NCI-H1105 (cell line): Measurements from ENCODE around the gene CRISPLD2.

Experiments used
- DNase-seq: peaks from one replicate; lab custom pipeline; 2025; lab: John Stamatoyannopoulos, UW

Gene CRISPLD2

GRCh38 chr16:84819644-84820304, at the start of gene CRISPLD2:
Gene CRISPLD2 (plus strand): TSS chr16:84819985. CDS start chr16:84838496, 18,511 bp downstream.
- peak; percentile 78 for DNase-seq

DNA sequence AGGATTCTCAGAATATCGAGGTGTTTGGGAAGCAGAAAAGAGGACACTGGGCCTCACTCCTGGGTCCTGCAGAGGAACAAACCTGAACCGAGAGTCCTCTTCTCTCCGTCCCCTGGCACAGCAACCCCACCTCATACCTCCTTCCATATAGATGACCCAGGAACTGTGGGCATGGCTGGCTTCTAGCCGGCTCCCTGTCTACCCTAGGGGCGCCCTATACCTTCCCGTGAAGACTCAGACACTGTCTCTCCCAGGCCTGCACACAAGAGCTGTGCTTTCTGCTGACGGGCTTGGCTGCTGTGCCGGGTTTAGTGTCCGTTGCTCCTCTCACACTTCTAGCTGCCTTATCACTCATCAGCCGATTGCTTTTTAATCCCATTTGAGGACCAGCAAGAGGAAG, 46.5 kb upstream of the CRISPLD2 start:
- no peak for DNase-seq

GRCh38 chr16:84774810-84775209, 45.0 kb upstream of the CRISPLD2 start:
- DNase-seq: no peak

DNA sequence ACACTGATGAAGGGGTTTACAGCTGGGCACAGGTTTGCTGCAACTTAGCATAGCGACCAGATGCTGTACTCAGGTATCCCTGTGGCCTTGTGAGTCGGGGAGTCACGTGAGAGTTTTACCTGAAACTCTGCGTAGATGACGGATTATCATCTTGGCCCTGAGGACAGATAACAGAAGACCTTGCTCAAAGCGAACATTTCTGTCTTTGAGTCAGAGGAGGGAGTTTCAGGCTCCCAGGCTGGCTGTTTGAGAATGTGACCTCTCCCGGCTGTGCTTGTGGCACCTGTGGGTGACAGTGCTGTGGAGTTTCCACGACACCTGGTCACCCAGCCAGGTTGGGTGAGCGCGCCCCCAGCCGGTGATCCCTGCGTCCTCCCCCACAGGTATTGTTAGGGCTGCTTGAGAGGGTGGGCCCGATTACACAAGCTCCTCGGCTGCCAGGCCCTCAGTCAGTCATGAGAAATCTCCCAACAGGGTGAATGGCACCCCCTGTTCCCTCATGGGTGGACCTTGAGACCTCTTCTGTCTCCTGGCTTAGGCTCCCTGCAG, 44.4 kb upstream of the CRISPLD2 start:
- DNase-seq: no peak

DNA sequence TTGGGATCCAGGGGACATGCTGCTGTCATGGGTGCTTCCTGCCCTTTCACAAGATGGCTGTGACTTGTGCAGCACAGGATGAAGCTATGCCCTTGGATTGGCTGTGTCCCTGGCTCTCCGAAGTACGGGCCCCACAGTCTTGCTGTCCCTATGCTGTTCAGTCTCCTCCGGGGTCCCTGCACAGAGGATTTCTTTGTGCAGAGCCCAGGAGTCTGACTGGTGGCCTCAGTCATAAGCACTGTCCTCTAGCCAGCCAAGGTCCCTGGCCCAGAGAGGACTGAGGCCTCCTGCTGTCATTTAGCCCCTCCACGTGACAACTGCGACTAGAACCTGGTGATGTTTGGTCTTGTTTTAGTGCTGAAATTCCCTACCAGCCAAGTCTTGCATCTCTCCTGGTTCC, 42.4 kb upstream of the CRISPLD2 start:
- DNase-seq: no peak

DNA sequence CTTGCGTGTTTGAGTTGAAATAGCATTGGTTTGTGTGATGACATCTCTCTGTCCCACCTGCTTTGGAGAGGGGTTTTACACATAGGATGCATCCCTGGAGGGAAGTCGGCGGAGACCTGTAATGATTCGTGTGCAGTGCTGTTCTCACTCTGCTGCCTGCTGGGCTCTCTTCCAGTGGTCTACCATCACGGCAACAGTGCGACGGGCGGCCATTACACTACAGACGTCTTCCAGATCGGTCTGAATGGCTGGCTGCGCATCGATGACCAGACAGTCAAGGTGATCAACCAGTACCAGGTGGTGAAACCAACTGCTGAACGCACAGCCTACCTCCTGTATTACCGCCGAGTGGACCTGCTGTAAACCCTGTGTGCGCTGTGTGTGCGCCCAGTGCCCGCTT, 41.1 kb upstream of the CRISPLD2 start:
- no peak for DNase-seq

GRCh38 chr16:84780063-84780462, 39.7 kb upstream of the CRISPLD2 start:
- no peak for DNase-seq

- DNase-seq: no peak
Observed at GRCh38 chr16:84780544-84781376, 39.0 kb upstream of the CRISPLD2 start.

- DNase-seq: no peak
Observed at GRCh38 chr16:84782846-84783245, 36.9 kb upstream of the CRISPLD2 start.

DNA sequence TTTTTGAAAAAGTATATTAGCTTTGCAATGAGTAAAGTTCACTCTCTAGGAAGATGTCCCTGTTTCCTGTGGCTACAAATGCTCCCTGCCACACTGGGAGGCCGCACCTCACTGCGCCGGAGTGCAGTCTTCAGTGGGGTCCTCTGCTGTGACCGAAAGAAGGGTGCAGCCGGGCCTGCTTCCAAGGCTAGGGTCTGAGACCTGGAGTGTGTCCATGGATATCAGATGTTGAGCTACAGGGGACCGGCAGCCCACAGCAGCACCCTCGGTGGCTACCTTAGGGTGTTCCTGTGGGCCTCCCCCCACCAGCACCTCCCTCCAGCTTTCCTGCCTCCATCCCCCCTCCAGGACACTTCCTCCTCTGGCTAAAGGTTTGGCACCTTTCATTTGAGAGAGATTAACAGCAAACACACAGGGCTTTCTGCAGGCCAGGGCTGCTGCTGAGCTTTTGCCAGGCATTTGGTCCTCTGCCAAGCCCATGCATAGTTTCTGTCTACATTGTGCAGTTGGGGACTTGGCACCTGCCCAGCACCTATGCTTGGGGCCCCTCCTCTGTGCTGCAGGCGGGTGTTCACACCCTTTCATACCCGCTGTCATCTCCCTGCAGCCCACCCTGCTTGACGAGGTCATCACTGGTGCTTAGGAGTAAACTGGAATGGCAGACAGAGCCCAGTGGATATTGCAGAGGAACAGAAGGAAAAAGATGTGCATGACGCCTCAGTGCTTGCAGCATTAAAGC, 33.8 kb upstream of the CRISPLD2 start:
- peak; percentile 71 for DNase-seq

GRCh38 chr16:84786605-84787262, 33.1 kb upstream of the CRISPLD2 start:
- peak; percentile 73 for DNase-seq

- DNase-seq: no peak
Observed at GRCh38 chr16:84787263-84787622, 32.5 kb upstream of the CRISPLD2 start.

GRCh38 chr16:84788920-84789391, 30.8 kb upstream of the CRISPLD2 start:
- no peak for DNase-seq

GRCh38 chr16:84789431-84789830, 30.4 kb upstream of the CRISPLD2 start:
- no peak for DNase-seq

DNA sequence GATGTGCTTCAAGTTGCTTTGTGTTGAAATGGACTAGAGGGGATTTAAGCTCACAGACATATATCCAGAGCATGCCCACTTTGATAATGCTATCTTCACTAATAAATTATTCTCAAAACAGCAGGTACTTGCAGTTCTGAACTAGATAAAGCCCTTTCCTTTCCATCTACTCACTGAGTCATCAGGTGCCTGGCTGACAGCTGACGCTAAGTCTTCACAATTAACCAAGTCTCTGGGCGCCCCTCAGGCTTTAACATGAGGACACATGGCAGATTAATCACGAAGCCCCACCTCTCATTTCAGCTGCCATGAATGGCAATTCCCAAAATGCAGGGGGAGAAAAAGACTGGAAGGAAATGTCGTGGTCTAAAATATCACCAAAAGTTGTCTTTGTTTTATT, 29.5 kb upstream of the CRISPLD2 start:
- no peak for DNase-seq

GRCh38 chr16:84791088-84791487, 28.7 kb upstream of the CRISPLD2 start:
- no peak for DNase-seq

- DNase-seq: no peak
Observed at GRCh38 chr16:84791501-84791900, 28.3 kb upstream of the CRISPLD2 start.

GRCh38 chr16:84794186-84794585, 25.6 kb upstream of the CRISPLD2 start:
- no peak for DNase-seq

DNA sequence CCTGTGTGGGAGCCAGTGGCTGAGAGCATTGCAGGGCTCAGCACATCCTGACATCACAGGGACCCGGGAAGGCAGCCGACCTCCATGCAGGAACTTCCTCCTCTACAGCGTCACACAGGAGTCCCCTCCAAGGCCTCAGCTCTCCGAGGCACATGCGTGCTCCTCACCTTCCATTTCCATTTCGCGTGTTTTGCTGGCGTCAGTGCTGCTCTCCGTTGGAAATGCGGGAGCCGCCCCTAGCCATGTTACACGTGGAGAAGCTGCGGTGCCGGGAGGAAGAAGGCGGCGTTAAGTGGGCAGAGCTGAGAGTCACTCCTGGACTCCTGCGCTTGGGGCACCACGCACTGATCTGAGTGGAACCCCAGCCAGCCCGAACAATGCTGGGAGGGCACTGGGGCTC, 25.2 kb upstream of the CRISPLD2 start:
- DNase-seq: no peak

DNA sequence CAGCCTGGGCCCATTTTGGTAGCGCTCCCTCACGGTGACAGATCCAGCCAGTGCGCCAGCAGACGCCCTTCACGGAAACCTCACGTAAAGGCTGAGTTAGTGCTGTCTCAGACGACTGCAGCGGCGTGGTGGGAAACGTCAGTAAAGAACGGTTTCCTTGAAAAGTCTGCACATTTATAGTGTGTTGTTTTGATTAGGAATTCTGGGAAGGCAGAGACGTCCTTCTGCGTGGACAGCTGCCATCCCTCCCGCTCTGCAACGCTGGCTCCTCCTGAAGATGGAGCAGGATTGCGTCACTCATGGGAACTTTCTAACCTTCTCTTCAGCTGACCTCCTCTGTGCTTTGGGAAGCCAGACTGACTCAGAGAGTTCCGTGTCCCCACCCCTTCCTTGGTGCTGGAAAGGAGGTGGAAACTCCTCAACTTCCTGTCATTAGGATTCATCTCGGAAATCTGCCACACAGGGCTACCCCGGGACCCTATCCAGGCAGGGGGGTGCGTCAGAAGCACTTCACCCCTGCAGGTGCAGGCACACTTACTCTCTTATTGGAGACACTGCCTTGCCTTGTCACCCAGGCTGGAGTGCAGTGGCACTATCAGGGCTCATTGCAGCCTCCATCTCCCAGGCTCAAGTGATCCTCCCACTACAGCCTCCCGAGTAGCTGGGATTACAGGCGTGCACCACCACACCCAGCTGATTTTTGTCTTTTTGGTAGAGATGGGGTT, 24.3 kb upstream of the CRISPLD2 start:
- DNase-seq: no peak
